ENCODE data around the gene FBXL2. TPM values are rescaled to one million over a fixed set of nuclear protein-coding genes. Genes with fewer than 3 reads are reported as not detected.
"Not testable (repeated sequence)": the region's sequence is repeated elsewhere in the genome, so short reads cannot be mapped to it uniquely, and the experiment has no call there.

Gene FBXL2
- total RNA-seq, 4 donors from 2014 or later, result 5.4 to 10.9 (median 6.9) TPM

- Histone ChIP-seq H3K9me3 (no peaks in the 10 kb centered on the region), H3K27me3 (no peaks in the 10 kb centered on the region), H3K4me1 (peaks cover 0 to 7% (median 0%) of the 10 kb centered on the region in 4 donors), H3K36me3 (no peaks in the 10 kb centered on the region), H3K4me3 (no peak overlapping the region), H3K27ac (replicated peaks in 1 of 4) (no peak overlapping the region)
- intact Hi-C loops (cut with DNase I), result no loop called here
- TF ChIP-seq POLR2A (IDR thresholded peaks at IDR 0.05; ENCODE audit: low read depth), result no peak
- TF ChIP-seq POLR2AphosphoS5 (IDR thresholded peaks at IDR 0.05), result no peak
- peak in 1 of 3 experiments; percentile 16 for TF ChIP-seq CTCF (IDR thresholded peaks at IDR 0.05)
- no peak for TF ChIP-seq EP300 (IDR thresholded peaks at IDR 0.05)
- WGBS, result 75% methylated on average over 5 of the region's 5 CpGs
- DNase-seq (ENCODE audit: extremely low spot score), result no peak
Observed at GRCh38 chr3:33318710-33319380, 41.6 kb downstream of the FBXL2 start.

- Histone ChIP-seq H3K9me3 (no peaks in the 10 kb centered on the region), H3K36me3 (no peaks in the 10 kb centered on the region), H3K4me3 (no peak overlapping the region), H3K27ac (replicated peaks in 1 of 4) (no peak overlapping the region), H3K4me1 (peaks cover 0 to 7% (median 0%) of the 10 kb centered on the region in 4 donors), H3K27me3 (no peaks in the 10 kb centered on the region)
- DNase-seq (ENCODE audit: extremely low spot score), result no peak
- TF ChIP-seq EP300 (IDR thresholded peaks at IDR 0.05) (no peak), CTCF (IDR thresholded peaks at IDR 0.05) (no peak), POLR2A (IDR thresholded peaks at IDR 0.05; ENCODE audit: low read depth) (no peak), POLR2AphosphoS5 (IDR thresholded peaks at IDR 0.05) (no peak)
- intact Hi-C loops (cut with DNase I), result no loop called here
- 98% methylated on average over 1 of the region's 1 CpG for WGBS
Observed at GRCh38 chr3:33322412-33322811, 45.2 kb downstream of the FBXL2 start.

GRCh38 chr3:33331414-33331813, 54.2 kb downstream of the FBXL2 start:
- Histone ChIP-seq H3K36me3 (no peaks in the 10 kb centered on the region), H3K4me1 (no peaks in the 10 kb centered on the region), H3K27ac (replicated peaks in 1 of 4) (no peak overlapping the region), H3K9me3 (peaks cover 0 to 14% (median 5%) of the 10 kb centered on the region in 4 donors), H3K4me3 (no peak overlapping the region), H3K27me3 (no peaks in the 10 kb centered on the region)
- WGBS, result 79% methylated on average over 2 of the region's 2 CpGs
- intact Hi-C loops (cut with DNase I), result no loop called here
- TF ChIP-seq EP300 (IDR thresholded peaks at IDR 0.05) (no peak), POLR2AphosphoS5 (IDR thresholded peaks at IDR 0.05) (no peak), CTCF (IDR thresholded peaks at IDR 0.05) (no peak)
- DNase-seq (ENCODE audit: extremely low spot score), result no peak

- TF ChIP-seq CTCF (IDR thresholded peaks at IDR 0.05) (no peak), POLR2AphosphoS5 (IDR thresholded peaks at IDR 0.05) (no peak), EP300 (IDR thresholded peaks at IDR 0.05) (no peak), POLR2A (IDR thresholded peaks at IDR 0.05; ENCODE audit: low read depth) (no peak)
- intact Hi-C loops (cut with DNase I), result no loop called here
- no peak for DNase-seq (ENCODE audit: extremely low spot score)
- Histone ChIP-seq H3K27ac (replicated peaks in 1 of 4) (no peak overlapping the region), H3K9me3 (peaks cover 0 to 14% (median 5%) of the 10 kb centered on the region in 4 donors), H3K27me3 (no peaks in the 10 kb centered on the region), H3K4me3 (no peak overlapping the region), H3K36me3 (no peaks in the 10 kb centered on the region), H3K4me1 (no peaks in the 10 kb centered on the region)
- WGBS, result 98% methylated on average over 2 of the region's 2 CpGs
Observed at GRCh38 chr3:33334364-33334763, 57.1 kb downstream of the FBXL2 start.

GRCh38 chr3:33338936-33339465, 61.8 kb downstream of the FBXL2 start:
- H3K4me1 ChIP-seq; H3K4me3 ChIP-seq; DNase-seq (ENCODE audit: extremely low spot score); H3K9me3 ChIP-seq; intact Hi-C loops (cut with DNase I); H3K27ac ChIP-seq (replicated peaks in 1 of 4); H3K36me3 ChIP-seq; H3K27me3 ChIP-seq: not testable (repeated sequence)
